Measurements from ENCODE around the gene GAREM1. TPM values are rescaled to one million over a fixed set of nuclear protein-coding genes. Genes with fewer than 3 reads are reported as not detected.

GAREM1 gene
- total and polyA plus RNA-seq, 9 of the 15 experiments (the other 6 are each of a cell fraction or from before 2014, with no cell fraction given) = 0.03 to 0.33 (median 0.07) TPM; not detected in 1

DNA sequence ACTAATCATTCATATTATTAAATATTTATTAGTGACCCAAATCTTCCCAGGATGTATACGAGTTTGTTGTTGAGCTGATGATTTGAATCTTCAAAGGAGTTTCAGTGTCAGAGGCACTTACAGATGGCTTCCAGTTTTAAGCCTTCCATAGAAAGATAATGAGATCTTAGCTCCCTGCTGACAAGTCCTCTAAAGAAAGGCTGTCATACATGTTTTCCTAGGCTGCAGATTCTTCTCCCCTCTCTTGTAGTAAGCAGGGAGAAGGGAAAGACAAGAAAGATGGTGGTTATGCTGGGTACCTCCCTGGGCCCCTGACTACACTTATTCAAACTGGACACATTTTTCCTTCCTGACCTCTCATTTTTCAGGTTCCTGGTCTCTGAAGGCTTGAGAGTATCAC, 8.1 kb upstream of the GAREM1 start:
- no peaks in the 10 kb centered on the region for H3K9me3 ChIP-seq (replicated peaks; ENCODE audit: control insufficient read depth, insufficient read depth, low read depth, low read length)
- intact Hi-C loops (cut with micrococcal nuclease) (loop anchor here (10.0 kb wide), 1 partner anchor 144 kb away; no protein-coding TSS in a partner anchor), in situ Hi-C loops (cut with MboI) (no loop called here)
- no peak overlapping the region for H3K4me3 ChIP-seq
- CTCF ChIA-PET (ENCODE audit: low intra/inter-chr PET ratio) = no interaction called here
- no peak for TF ChIP-seq RBM15 (IDR thresholded peaks at IDR 0.05; ENCODE audit: insufficient read depth, low read length)
- TF ChIP-seq STAT5A (IDR thresholded peaks at IDR 0.05; ENCODE audit: borderline replicate concordance, low read length) = no peak
- TF ChIP-seq ILK (tag; IDR thresholded peaks at IDR 0.05; ENCODE audit: borderline replicate concordance, low read depth) = no peak
- TF ChIP-seq CHCHD3 (CRISPR knock-in tag; IDR thresholded peaks at IDR 0.05) = no peak
- TF ChIP-seq FOXP1 (CRISPR knock-in tag; IDR thresholded peaks at IDR 0.05) = no peak
- no peak for TF ChIP-seq TRIM28 (IDR thresholded peaks at IDR 0.05)
- TF ChIP-seq, protein P1, sequence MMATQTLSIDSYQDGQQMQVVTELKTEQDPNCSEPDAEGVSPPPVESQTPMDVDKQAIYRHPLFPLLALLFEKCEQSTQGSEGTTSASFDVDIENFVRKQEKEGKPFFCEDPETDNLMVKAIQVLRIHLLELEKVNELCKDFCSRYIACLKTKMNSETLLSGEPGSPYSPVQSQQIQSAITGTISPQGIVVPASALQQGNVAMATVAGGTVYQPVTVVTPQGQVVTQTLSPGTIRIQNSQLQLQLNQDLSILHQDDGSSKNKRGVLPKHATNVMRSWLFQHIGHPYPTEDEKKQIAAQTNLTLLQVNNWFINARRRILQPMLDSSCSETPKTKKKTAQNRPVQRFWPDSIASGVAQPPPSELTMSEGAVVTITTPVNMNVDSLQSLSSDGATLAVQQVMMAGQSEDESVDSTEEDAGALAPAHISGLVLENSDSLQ (IDR thresholded peaks at IDR 0.05) = no peak
- TF ChIP-seq ZNF830 (CRISPR knock-in tag; IDR thresholded peaks at IDR 0.05) = no peak
- no peak for TF ChIP-seq BRD9 (IDR thresholded peaks at IDR 0.05; ENCODE audit: low read depth, partially characterized antibody)
- no peak for TF ChIP-seq NUFIP1 (IDR thresholded peaks at IDR 0.05; ENCODE audit: partially characterized antibody)
- no peak for TF ChIP-seq ZBTB17 (CRISPR knock-in tag; IDR thresholded peaks at IDR 0.05)
- no peak for TF ChIP-seq SREBF1 (IDR thresholded peaks at IDR 0.05; ENCODE audit: borderline replicate concordance, low read depth, low read length)
- TF ChIP-seq ZNF609 (CRISPR knock-in tag; IDR thresholded peaks at IDR 0.05; ENCODE audit: borderline replicate concordance) = no peak
- TF ChIP-seq ESRRB (CRISPR knock-in tag; IDR thresholded peaks at IDR 0.05; ENCODE audit: borderline replicate concordance) = no peak
- no peak for TF ChIP-seq RCOR1 (IDR thresholded peaks at IDR 0.05; ENCODE audit: borderline replicate concordance in 1 of 2, low read depth in 2 of 2, low read length in 2 of 2)
- TF ChIP-seq TFAM (CRISPR knock-in tag; conservative IDR thresholded peaks at IDR 0.05) = no peak
- no peak for TF ChIP-seq SMARCE1 (IDR thresholded peaks at IDR 0.05)
- no peak for TF ChIP-seq CBX1 (IDR thresholded peaks at IDR 0.05; ENCODE audit: low read depth)
- no peak for TF ChIP-seq RB1 (IDR thresholded peaks at IDR 0.05; ENCODE audit: low read depth)
- TF ChIP-seq CAMTA2 (CRISPR knock-in tag; conservative IDR thresholded peaks at IDR 0.05) = no peak
- H3K36me3 ChIP-seq (ENCODE audit: control insufficient read depth, insufficient read depth, low read length) = no peaks in the 10 kb centered on the region
- DNase-seq (ENCODE audit: extremely low read depth in 1 of 4, low spot score in 3 of 4) = no peak
- no peak for ATAC-seq
- POLR2A ChIA-PET = interaction anchor here (0.6 to 1.1 kb wide), 2 partner anchors 10 to 264 kb away, joined by 3 read pairs; no protein-coding TSS in a partner anchor
- BruUV-seq (replicated peaks) = no TSS peak
- no peaks in the 10 kb centered on the region for H3K27me3 ChIP-seq (ENCODE audit: control insufficient read depth in 2 of 2, insufficient read depth in 2 of 2, low read length in 2 of 2)
- FAIRE-seq = no peak
- no peaks in the 10 kb centered on the region for H4K20me1 ChIP-seq (replicated peaks; ENCODE audit: control insufficient read depth, insufficient read depth, low read length)
- H2AFZ ChIP-seq (ENCODE audit: low read depth, low read length) = no peak overlapping the region
- no peak overlapping the region for H3K9ac ChIP-seq (ENCODE audit: insufficient read depth in 1 of 2, low read depth in 2 of 2, low read length in 2 of 2)
- no peak overlapping the region for H3K27ac ChIP-seq (ENCODE audit: extremely low read depth, low read depth, low read length)
- 0% methylated on average over 1 of the region's 1 CpG for WGBS (ENCODE audit: insufficient coverage, low coverage, missing lambda C conversion rate)
- H3K4me1 ChIP-seq (replicated peaks in 1 of 2; ENCODE audit: control insufficient read depth in 2 of 2, insufficient read depth in 2 of 2, low read length in 2 of 2) = no peaks in the 10 kb centered on the region
- H3K4me2 ChIP-seq (ENCODE audit: insufficient read depth, low read length) = no peak overlapping the region
- no peaks in the 10 kb centered on the region for H3K9me1 ChIP-seq (ENCODE audit: control insufficient read depth, insufficient read depth, low read length)
- no peaks in the 10 kb centered on the region for H3K79me2 ChIP-seq (ENCODE audit: control insufficient read depth, insufficient read depth, low read length)
